Measurements from ENCODE around the gene RWDD1.

Gene RWDD1

GRCh38 chr6:116530436-116530835 lies 40.9 kb upstream of the RWDD1 start:
- DNase-seq (ENCODE audit: low read depth) = no peak
- no peak overlapping the region for H3K4me3 ChIP-seq (ENCODE audit: control insufficient read depth, low read depth, low read length)
- TF ChIP-seq CTCF (conservative IDR thresholded peaks at IDR 0.05; ENCODE audit: control insufficient read depth, insufficient read depth, low read depth, low read length) = no peak

GRCh38 chr6:116531675-116532570 lies 39.4 kb upstream of the RWDD1 start:
- H3K4me3 ChIP-seq (ENCODE audit: control insufficient read depth, low read depth, low read length) = no peak overlapping the region
- peak; percentile 80 for DNase-seq (ENCODE audit: low read depth)
- peak; percentile 88 for TF ChIP-seq CTCF (conservative IDR thresholded peaks at IDR 0.05; ENCODE audit: control insufficient read depth, insufficient read depth, low read depth, low read length)

GRCh38 chr6:116533233-116533957 lies 37.9 kb upstream of the RWDD1 start:
- H3K4me3 ChIP-seq (ENCODE audit: control insufficient read depth, low read depth, low read length) = no peak overlapping the region
- no peak for DNase-seq (ENCODE audit: low read depth)
- no peak for TF ChIP-seq CTCF (conservative IDR thresholded peaks at IDR 0.05; ENCODE audit: control insufficient read depth, insufficient read depth, low read depth, low read length)

GRCh38 chr6:116535109-116535508 lies 36.2 kb upstream of the RWDD1 start:
- no peak overlapping the region for H3K4me3 ChIP-seq (ENCODE audit: control insufficient read depth, low read depth, low read length)
- no peak for TF ChIP-seq CTCF (conservative IDR thresholded peaks at IDR 0.05; ENCODE audit: control insufficient read depth, insufficient read depth, low read depth, low read length)
- no peak for DNase-seq (ENCODE audit: low read depth)

- DNase-seq (ENCODE audit: low read depth) = peak; percentile 75
- TF ChIP-seq CTCF (conservative IDR thresholded peaks at IDR 0.05; ENCODE audit: control insufficient read depth, insufficient read depth, low read depth, low read length) = peak; percentile 65
- no peak overlapping the region for H3K4me3 ChIP-seq (ENCODE audit: control insufficient read depth, low read depth, low read length)
Observed at GRCh38 chr6:116536216-116536621, 35.1 kb upstream of the RWDD1 start.

- peak; percentile 48 for DNase-seq (ENCODE audit: low read depth)
- no peak overlapping the region for H3K4me3 ChIP-seq (ENCODE audit: control insufficient read depth, low read depth, low read length)
- no peak for TF ChIP-seq CTCF (conservative IDR thresholded peaks at IDR 0.05; ENCODE audit: control insufficient read depth, insufficient read depth, low read depth, low read length)
Observed at GRCh38 chr6:116542426-116542825, 28.9 kb upstream of the RWDD1 start.

Measured in fibroblast of mammary gland (primary cell).